BLaER1 treated with 17β-estradiol and CSF1 and Interleukin-3, amounts not matched to agents 10 nM and 100 nM (cell line): Measurements from ENCODE around the gene FLT1.

Experiments used
- H3K27ac ChIP-seq, 11 experiments: shearing (Covaris generic); formaldehyde crosslinking; 2 replicates each; pipeline ENCODE4 v1.8.1; 2022
- H3K27me3 ChIP-seq, 11 experiments: shearing (Covaris generic); formaldehyde crosslinking; 2 replicates each; pipeline ENCODE4 v1.8.1; 2022
- H3K36me3 ChIP-seq, 11 experiments: shearing (Covaris generic); formaldehyde crosslinking; 2 replicates each; pipeline ENCODE4 v1.8.1; 2022
- H3K4me1 ChIP-seq, 10 experiments: shearing (Covaris generic); formaldehyde crosslinking; 2 replicates each; pipeline ENCODE4 v1.8.1; 2022
- H3K4me2 ChIP-seq, 11 experiments: shearing (Covaris generic); formaldehyde crosslinking; 2 replicates each; pipeline ENCODE4 v1.8.1; 2022
- H3K4me3 ChIP-seq, 10 experiments: shearing (Covaris generic); formaldehyde crosslinking; 2 replicates each; pipeline ENCODE4 v1.8.1; 2022
- H3K9ac ChIP-seq, 11 experiments: shearing (Covaris generic); formaldehyde crosslinking; 2 replicates each; pipeline ENCODE4 v1.8.1; 2022
- H3K9me3 ChIP-seq, 11 experiments: shearing (Covaris generic); formaldehyde crosslinking; replicated peaks in 1 of 11; 2 replicates each; pipeline ENCODE4 v1.8.1; 2022
- H4K20me1 ChIP-seq, 11 experiments: shearing (Covaris generic); formaldehyde crosslinking; 2 replicates each; pipeline ENCODE4 v1.8.1; 2022
- Cebpa-rat ChIP-seq, 11 experiments: shearing (Covaris generic); IDR thresholded peaks; 2 replicates each; pipeline ENCODE4 v1.8.1; 2022

The FLT1 gene

GRCh38 chr13:28448651-28449358 lies 46.1 kb downstream of the FLT1 start:
- H3K9me3 ChIP-seq: peaks cover 32 to 71% (median 62%) of the 10 kb centered on the region in 11 experiments
- TF ChIP-seq Cebpa-rat (IDR thresholded peaks at IDR 0.05): no peak
- peaks cover 0 to 2% (median 0%) of the 10 kb centered on the region in 10 experiments; a peak in 3 of 20 replicates for H3K4me1 ChIP-seq
- no peak overlapping the region for H3K9ac ChIP-seq
- H3K36me3 ChIP-seq: peaks cover 37 to 97% (median 85%) of the 10 kb centered on the region in 11 experiments
- H3K27me3 ChIP-seq: no peaks in the 10 kb centered on the region
- no peak overlapping the region for H3K27ac ChIP-seq
- 0 out of 20 replicates have a peak overlapping the region, but pooled peaks of 1 of the 10 experiments have one; percentile 30 for H3K4me3 ChIP-seq
- H3K4me2 ChIP-seq: no peak overlapping the region
- H4K20me1 ChIP-seq: 0 out of 22 replicates have a peak, but pooled peaks cover 0 to 2% (median 0%) of the 10 kb centered on the region in 11 experiments

GRCh38 chr13:28447989-28448388 lies 46.9 kb downstream of the FLT1 start:
- H3K27me3 ChIP-seq: no peaks in the 10 kb centered on the region

GRCh38 chr13:28447206-28447605 lies 47.7 kb downstream of the FLT1 start:
- H3K4me2 ChIP-seq: no peak overlapping the region
- H3K4me1 ChIP-seq: peaks cover 0 to 18% (median 13%) of the 10 kb centered on the region in 10 experiments; a peak in 13 of 20 replicates
- H3K9ac ChIP-seq: no peak overlapping the region
- no peaks in the 10 kb centered on the region; a peak in 1 of 22 replicates for H4K20me1 ChIP-seq
- no peak overlapping the region for H3K27ac ChIP-seq
- TF ChIP-seq Cebpa-rat (IDR thresholded peaks at IDR 0.05): no peak
- no peak overlapping the region for H3K4me3 ChIP-seq
- H3K9me3 ChIP-seq: peaks cover 38 to 81% (median 72%) of the 10 kb centered on the region in 11 experiments
- H3K27me3 ChIP-seq: no peaks in the 10 kb centered on the region
- H3K36me3 ChIP-seq: peaks cover 34 to 99% (median 83%) of the 10 kb centered on the region in 11 experiments

More at GRCh38 chr13:28447989-28448388, 46.9 kb downstream of the FLT1 start:
- peaks cover 0 to 10% (median 5%) of the 10 kb centered on the region in 10 experiments; a peak in 13 of 20 replicates for H3K4me1 ChIP-seq
- no peak overlapping the region for H3K4me3 ChIP-seq
- H3K36me3 ChIP-seq: peaks cover 34 to 97% (median 84%) of the 10 kb centered on the region in 11 experiments
- H3K27ac ChIP-seq: no peak overlapping the region
- TF ChIP-seq Cebpa-rat (IDR thresholded peaks at IDR 0.05): no peak
- H3K4me2 ChIP-seq: no peak overlapping the region
- H3K9ac ChIP-seq: no peak overlapping the region
- H3K9me3 ChIP-seq: peaks cover 38 to 79% (median 68%) of the 10 kb centered on the region in 11 experiments
- H4K20me1 ChIP-seq: no peaks in the 10 kb centered on the region; a peak in 1 of 22 replicates

- peak overlapping the region in 1 of 11 experiments; percentile 30; a peak in 1 of 22 replicates for H3K9ac ChIP-seq
- no peak overlapping the region for H3K27ac ChIP-seq
These were observed 52.1 kb downstream of the FLT1 start for GRCh38 chr13:28442839-28443238.

GRCh38 chr13:28441529-28441928 lies 53.4 kb downstream of the FLT1 start:
- H3K4me2 ChIP-seq: peak overlapping the region in 5 of 11 experiments; percentile 29 to 63 (median 44); a peak in 10 of 22 replicates
- TF ChIP-seq Cebpa-rat (IDR thresholded peaks at IDR 0.05): no peak
- H3K4me3 ChIP-seq: peak overlapping the region in 1 of 10 experiments; percentile 32; a peak in 2 of 20 replicates
- no peak overlapping the region for H3K9ac ChIP-seq
- H3K4me1 ChIP-seq: peaks cover 0 to 49% (median 19%) of the 10 kb centered on the region in 10 experiments; a peak in 13 of 20 replicates
- H4K20me1 ChIP-seq: peaks cover 0 to 24% (median 0%) of the 10 kb centered on the region in 11 experiments; a peak in 4 of 22 replicates
- H3K36me3 ChIP-seq: peaks cover 34 to 100% (median 82%) of the 10 kb centered on the region in 11 experiments
- no peaks in the 10 kb centered on the region for H3K27me3 ChIP-seq
- peak overlapping the region in 1 of 11 experiments; percentile 23; a peak in 1 of 22 replicates for H3K27ac ChIP-seq
- H3K9me3 ChIP-seq: peaks cover 26 to 55% (median 46%) of the 10 kb centered on the region in 11 experiments

More at GRCh38 chr13:28442839-28443238, 52.1 kb downstream of the FLT1 start:
- no peak for TF ChIP-seq Cebpa-rat (IDR thresholded peaks at IDR 0.05)
- Histone ChIP-seq H4K20me1 (peaks cover 0 to 24% (median 0%) of the 10 kb centered on the region in 11 experiments; a peak in 3 of 22 replicates), H3K36me3 (peaks cover 27 to 100% (median 78%) of the 10 kb centered on the region in 11 experiments), H3K9me3 (peaks cover 33 to 66% (median 57%) of the 10 kb centered on the region in 11 experiments), H3K4me3 (0 out of 20 replicates have a peak overlapping the region, but pooled peaks of 1 of the 10 experiments have one; percentile 30), H3K27me3 (no peaks in the 10 kb centered on the region), H3K4me1 (peaks cover 0 to 49% (median 19%) of the 10 kb centered on the region in 10 experiments; a peak in 13 of 20 replicates), H3K4me2 (peak overlapping the region in 7 of 11 experiments; percentile 35 to 81 (median 60); a peak in 13 of 22 replicates)

- peaks cover 0 to 24% (median 0%) of the 10 kb centered on the region in 11 experiments; a peak in 4 of 22 replicates for H4K20me1 ChIP-seq
- peak overlapping the region in 7 of 11 experiments; percentile 11 to 63 (median 43); a peak in 11 of 22 replicates for H3K4me2 ChIP-seq
- H3K27ac ChIP-seq: peak overlapping the region in 2 of 11 experiments; percentile 23 to 28; a peak in 2 of 22 replicates
These were observed 54.0 kb downstream of the FLT1 start for GRCh38 chr13:28440774-28441504.

GRCh38 chr13:28438598-28439334 lies 56.2 kb downstream of the FLT1 start:
- Histone ChIP-seq H3K9ac (no peak overlapping the region), H3K36me3 (peaks cover 29 to 100% (median 86%) of the 10 kb centered on the region in 11 experiments), H4K20me1 (peaks cover 0 to 35% (median 0%) of the 10 kb centered on the region in 11 experiments; a peak in 4 of 22 replicates), H3K4me3 (no peak overlapping the region), H3K9me3 (peaks cover 9 to 29% (median 19%) of the 10 kb centered on the region in 11 experiments), H3K4me2 (no peak overlapping the region; a peak in 1 of 22 replicates), H3K27me3 (no peaks in the 10 kb centered on the region), H3K4me1 (peaks cover 0 to 47% (median 18%) of the 10 kb centered on the region in 10 experiments; a peak in 13 of 20 replicates), H3K27ac (no peak overlapping the region)
- no peak for TF ChIP-seq Cebpa-rat (IDR thresholded peaks at IDR 0.05)

More at GRCh38 chr13:28440774-28441504, 54.0 kb downstream of the FLT1 start:
- Histone ChIP-seq H3K36me3 (peaks cover 31 to 100% (median 83%) of the 10 kb centered on the region in 11 experiments), H3K9ac (no peak overlapping the region), H3K4me3 (peak overlapping the region in 1 of 10 experiments; percentile 32; a peak in 2 of 20 replicates), H3K9me3 (peaks cover 26 to 49% (median 40%) of the 10 kb centered on the region in 11 experiments), H3K4me1 (peaks cover 0 to 49% (median 19%) of the 10 kb centered on the region in 10 experiments; a peak in 13 of 20 replicates), H3K27me3 (no peaks in the 10 kb centered on the region)
- TF ChIP-seq Cebpa-rat (IDR thresholded peaks at IDR 0.05): no peak
